NCI-H82 treated with DMSO at 0.1 percent for 48 hours (cell line): ENCODE measurements around the gene KRTAP5-1.

Experiments
- DNase-seq: peaks from one replicate; lab custom pipeline; 2025; ENCODE audit not compliant: unreplicated experiment; lab: John Stamatoyannopoulos, UW

Gene KRTAP5-1

DNA sequence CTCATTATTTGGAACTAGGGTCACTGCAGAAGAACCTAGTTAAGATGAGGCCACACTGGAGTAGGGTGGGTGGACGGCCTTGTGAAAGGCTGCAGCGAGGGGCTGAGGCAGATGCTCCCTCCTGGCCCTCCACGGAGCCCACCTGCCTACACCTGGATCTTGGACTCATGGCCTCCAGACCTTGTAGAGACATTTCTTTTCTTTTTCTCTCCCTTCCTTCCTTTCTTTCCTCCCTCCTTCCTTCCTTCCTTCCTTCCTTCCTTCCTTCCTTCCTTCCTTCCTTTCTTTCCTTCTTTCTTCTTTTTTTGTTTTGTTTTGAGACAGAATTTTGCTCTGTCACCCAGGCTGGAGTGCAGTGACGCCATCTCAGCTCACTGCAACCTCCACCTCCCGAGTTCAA is 39.7 kb downstream of the KRTAP5-1 start:
- DNase-seq, result no peak

DNA sequence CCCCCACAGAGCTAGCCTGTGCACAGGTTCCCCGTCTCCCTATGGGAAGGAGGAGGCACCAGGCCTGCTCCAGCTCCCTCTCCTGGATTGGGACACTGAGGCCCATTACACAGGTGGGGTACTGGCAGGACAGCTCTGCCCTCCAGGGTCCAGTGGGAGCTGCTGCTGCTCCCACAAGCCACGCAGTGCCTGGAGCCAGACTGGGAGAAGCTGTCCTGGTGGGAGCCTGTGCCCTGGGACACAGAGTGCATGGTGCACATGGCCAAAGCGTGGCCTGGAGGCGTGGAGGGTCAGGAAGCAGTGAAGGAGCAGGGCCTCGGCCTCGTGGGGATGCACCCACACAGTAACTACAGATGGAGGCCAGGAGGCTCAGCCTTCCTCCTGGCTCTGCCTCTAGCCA is 40.5 kb downstream of the KRTAP5-1 start:
- no peak for DNase-seq

DNA sequence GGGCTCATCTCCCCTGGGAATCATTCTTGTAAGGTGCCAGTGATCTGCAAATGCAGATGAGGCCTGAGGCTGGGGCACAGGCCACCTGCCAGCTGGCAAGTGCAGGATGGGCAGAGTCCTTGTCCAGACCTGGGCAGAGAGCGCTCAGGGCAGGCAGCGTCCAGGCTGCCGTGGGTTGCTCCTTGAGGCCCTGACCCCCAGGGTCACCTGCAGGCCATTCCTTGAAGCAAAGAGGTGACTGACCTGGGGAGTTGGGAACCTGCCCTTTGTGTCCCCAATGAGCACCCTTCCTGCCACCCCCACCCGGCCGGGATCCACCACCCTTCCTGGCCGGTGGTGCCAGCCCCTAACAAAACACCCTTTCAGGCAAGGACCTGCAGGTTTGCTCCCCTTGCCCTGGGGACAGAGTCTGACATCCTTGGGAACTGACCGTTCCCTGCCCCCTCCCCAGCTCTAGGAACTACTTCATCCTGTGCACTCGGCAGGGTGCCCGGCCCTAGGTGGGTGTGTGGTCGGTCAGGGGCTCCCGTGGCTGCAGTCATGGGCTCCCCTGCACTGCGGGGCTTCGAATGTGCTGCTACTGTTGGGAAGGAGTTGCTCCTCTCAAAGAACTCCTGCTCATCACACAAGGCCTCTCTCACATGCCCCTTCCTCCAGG is 41.3 kb downstream of the KRTAP5-1 start:
- DNase-seq, result no peak

DNA sequence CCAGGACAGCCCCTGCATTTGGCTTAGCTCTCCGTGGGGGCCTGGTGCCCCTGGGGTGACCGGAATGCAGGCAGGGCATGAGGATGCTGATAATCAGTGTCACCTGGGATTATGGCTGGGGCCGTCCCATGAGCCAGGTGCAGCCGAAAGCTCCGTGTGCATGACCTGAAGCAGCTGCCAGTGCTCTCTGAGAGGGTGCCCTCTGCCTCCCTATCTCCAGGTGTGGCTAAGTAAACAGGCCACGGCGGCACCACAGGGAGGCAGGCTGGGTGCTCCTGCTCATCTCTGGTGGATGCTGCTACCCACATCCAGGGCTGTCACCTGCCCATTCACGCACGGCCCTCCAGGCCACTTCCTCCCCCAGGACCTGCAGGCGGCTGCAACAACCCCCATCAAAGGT is 42.8 kb downstream of the KRTAP5-1 start:
- DNase-seq, result no peak

DNA sequence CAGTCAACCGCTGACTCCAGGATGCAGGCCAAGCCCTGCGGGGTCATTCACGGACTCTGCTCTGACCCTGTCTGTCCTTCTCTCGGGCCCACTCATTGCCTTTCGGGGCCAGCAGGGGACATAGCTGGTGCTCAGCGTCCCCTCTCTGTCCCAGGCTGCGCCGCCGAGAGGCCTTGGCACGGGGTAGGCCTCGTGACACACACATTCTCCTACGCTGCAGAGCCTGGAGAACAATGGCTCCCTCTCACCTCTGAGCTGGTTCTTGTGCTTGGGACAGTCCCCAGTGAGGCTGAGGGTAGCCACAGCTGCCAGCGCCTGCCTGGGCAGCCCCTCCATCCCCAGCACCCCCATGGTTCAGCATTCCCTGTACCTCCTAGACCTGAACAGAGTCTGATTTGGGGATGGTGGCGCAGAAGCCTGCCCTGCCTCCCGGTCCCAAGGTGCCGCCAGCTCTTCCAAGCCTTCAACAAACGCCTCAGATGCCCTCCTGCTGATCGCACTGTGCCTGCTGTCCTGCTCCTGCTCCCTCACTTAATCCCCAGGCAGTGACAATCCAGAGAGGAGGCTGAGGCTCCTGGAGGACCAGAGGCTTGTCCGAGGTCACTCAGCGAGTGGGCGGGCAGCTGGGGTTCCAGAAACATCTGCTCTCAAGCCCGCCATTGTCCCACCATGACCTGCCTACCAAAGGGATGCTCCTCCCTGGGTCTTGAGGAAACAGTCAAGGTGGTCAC is 43.4 kb downstream of the KRTAP5-1 start:
- no peak for DNase-seq

DNA sequence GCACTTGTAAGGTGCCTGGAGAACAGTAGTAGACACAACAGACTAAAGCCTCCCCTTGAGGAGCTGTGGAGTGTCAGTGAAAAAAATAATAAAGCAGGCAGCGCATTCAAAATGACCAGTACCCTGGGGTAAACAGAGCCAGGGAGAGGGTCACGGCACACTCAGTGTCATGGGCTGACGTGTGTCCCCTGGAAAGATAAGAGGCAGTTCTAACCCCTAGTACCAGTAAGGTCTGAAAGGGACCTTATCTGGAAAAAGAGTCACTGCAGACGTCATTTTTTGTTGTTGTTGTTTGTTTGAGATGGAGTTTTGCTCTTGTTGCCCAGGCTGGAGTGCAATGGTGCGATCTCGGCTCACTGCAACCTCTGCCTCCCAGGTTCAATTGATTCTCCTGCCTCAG is 45.0 kb downstream of the KRTAP5-1 start:
- no peak for DNase-seq

DNA sequence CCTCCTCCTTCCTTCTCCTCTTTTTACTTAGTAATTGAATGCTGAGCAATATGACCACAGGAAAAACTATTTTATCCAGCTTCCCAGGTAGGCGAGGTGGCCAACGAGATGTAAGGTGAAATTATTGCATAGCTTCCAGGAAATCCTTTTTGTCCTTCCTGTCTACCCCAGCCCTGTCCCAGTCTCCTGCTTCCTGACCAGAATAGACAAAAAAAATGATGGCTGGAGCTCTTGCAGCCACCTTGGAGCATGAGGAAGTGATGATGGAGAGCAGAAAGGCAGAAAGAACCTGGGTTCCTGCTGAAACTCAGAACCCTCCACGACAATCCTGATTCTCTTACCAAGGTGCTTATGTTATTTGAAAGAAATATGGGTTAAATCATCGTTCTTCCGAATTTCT is 46.9 kb downstream of the KRTAP5-1 start:
- DNase-seq, result no peak

DNA sequence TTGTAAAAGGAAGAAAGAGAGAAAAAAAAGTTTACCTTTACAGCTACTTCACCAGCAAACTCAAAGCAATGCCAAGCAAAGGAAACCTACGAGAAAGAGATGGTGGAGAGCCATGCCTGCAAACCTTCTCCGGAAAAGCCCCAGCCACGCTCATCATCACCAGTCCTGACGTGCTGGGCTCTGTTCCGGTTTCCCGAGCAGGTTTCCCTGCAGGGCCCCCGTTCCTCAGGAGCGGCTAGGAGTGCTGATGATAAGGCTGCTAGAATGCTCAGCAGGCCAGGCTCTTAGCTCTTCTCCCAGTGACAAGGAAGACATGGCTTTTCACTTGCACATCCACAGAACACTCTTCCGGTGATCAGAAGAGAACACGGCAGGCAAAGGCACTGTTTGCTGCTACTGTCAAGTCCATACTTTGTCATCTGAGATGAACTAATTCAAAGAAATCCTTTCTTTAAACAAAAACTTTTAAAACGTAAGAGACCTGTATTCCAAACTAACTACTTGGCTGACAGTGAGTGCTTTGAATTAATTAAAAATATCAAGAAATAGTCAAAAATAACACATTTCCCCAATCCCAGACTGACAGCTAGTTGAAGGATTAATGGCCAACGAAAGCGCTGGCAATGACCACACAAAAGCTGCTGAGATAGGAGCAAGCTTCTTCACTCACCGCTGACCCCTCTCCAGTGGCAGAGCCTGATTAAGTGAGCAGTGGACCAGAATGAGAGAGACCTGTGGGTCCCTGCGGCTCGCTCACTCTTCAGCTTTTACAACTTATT is 48.8 kb downstream of the KRTAP5-1 start:
- no peak for DNase-seq

DNA sequence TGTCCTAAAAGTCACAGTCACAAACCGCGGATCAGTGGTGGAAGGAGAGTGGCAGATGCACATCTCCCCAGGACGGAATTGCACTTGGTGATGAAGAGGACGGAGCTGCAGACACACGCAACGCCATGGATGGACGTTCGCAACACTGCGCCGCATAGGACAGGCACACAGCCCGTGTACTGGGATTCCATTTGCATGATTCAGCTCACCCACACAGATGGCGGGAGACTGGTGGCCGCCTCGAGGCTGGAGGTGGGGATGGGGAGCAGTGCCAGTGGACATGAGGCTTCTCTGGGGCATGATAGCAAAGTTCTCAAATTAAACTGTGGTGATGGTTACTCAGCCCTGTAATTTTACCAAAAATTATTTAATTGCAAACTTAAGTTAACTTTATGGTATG is 50.4 kb downstream of the KRTAP5-1 start:
- DNase-seq, result no peak
